ENCODE measurements around the gene EME2.
A peak's percentile ranks its signal among the peaks of the same experiment; 100 is the strongest.

Gene EME2

DNA sequence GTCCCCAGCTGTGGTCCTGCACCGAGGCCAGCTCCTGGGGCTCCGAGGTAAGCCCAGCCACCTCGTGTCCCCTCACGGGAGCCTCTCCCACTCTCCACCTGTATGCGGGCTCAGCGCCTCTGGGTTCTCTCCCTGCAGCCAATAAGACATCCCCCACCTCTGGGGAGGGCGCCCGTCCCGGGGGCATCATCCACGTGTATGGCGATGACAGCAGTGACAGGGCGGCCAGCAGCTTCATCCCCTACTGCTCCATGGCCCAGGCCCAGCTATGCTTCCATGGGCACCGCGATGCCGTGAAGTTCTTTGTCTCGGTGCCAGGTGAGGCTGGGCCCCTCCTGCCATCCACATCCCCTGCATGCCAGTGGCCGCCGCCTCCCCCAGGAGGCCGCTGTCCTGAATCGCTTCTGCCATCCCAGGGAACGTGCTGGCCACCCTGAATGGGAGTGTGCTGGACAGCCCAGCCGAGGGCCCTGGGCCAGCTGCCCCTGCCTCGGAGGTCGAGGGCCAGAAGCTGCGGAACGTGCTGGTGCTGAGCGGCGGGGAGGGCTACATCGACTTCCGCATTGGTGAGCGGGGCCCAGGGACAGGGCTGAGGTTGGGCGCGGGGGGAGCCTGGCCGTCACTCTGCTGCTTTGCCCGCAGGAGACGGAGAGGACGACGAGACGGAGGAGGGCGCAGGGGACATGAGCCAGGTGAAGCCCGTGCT, 4.4 kb upstream of the EME2 start:
- DNase-seq, result no peak

DNA sequence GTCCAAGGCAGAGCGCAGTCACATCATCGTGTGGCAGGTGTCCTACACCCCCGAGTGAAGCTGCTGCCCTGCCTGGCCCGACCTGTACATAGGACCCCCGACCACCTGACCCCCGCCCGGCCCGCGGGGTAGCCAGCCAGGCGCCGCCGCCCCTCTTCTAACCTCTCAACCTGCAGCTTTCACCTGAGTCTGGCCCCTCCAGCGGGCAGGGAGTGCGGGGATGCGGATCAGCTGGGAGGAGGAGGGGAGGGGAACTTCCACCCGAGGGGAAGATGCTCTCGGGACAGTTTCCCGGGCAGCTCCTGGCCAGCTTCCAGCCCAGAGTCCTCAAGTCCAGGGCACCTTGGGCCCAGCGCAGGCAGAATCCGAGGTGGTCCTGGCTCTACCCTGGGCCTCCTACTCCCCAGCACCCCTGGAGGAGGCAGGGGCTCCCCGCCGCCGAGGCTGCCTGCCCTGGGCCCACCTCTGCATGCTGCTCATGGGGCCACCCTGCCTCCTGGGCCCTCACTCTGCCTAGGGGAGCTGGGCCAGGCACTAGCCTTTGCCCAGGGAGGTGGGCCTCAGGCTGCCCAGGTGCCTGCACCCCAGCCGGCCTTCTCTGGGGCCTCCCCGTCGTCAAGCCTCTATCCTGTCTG, 3.7 kb upstream of the EME2 start:
- DNase-seq, result no peak

DNA sequence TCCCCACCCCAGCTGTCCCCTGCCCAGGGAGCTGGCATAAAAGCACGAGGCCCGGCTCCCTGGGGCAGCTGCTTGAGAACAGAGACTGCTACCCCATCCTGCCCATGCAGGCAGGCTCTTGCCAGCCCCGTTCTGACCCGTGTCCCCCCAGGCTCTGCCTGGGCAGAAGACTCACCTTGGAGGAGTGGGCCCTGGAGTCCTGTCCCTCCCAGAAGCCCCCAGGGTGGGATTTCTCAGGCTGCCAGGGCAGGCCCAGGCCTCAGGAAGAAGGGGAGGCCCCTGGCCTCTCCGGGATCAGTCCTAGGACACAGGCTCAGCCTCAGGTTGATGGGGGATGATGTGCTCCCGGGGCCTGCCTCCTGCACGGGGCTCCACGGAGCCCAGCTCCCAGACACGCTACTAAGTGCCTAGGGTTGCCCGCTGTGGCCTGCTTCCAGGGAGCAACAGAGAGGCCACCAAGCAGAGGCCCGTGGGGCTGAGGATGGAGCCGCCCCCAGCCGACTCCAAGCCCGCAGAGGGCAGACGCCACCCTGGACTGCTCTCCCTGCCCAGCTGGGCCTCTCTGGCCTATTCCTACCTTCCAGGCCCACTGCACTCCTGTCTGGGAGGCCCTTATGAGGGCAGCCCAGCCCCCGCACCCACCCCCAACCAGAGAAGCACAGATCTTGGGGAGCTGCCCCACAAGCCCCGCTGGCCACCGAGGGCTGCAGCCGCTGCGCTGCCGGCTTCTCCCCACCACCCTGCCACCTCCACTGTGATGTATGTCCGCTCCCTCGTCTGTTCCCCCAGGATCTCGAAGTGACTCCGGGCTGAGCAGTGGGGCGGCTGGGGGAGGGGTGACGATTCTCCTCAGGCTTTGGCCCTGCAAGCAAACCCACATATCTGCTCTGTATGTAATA, 3.0 kb upstream of the EME2 start:
- no peak for DNase-seq

DNA sequence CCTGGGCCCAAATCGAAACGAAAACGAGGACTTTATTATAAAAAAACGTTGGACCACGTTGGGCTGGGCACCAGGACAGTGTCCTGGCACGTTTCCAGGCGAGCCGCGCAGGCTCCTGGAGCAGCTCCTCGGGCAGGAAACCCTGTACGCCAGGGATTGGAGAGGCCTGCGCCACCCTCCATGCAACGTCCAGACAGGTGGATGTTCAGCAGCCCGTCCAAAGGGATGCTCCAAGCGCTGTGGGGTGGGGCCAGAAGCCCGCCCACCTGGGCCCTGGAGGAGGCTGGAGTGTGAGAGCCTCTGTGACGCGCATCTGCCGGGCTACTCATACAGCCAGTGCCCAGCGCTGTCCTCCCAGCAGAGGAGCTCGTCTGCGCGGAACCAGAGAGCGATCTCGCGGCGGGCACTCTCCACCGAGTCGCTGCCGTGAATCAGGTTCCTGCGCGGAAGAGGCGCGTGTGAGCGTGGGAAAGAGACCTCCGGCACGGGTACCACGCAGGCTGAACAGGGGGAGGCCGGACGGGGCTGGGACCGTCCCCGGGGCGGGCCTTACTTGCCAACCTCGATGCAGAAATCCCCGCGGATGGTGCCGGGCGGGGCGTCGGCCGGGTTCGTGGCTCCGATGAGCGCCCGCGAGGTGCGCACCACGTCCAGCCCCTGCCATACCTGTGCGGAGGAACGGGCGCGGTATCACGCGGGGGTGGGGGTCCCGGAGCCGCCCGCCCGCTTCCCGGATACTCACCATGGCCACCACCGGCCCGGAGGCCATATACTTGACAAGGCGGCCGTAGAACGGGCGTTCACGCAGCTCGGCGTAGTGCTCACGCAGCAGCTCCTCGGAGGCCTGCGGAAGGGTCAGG, 2.1 kb upstream of the EME2 start:
- peak; percentile 65 for DNase-seq

DNA sequence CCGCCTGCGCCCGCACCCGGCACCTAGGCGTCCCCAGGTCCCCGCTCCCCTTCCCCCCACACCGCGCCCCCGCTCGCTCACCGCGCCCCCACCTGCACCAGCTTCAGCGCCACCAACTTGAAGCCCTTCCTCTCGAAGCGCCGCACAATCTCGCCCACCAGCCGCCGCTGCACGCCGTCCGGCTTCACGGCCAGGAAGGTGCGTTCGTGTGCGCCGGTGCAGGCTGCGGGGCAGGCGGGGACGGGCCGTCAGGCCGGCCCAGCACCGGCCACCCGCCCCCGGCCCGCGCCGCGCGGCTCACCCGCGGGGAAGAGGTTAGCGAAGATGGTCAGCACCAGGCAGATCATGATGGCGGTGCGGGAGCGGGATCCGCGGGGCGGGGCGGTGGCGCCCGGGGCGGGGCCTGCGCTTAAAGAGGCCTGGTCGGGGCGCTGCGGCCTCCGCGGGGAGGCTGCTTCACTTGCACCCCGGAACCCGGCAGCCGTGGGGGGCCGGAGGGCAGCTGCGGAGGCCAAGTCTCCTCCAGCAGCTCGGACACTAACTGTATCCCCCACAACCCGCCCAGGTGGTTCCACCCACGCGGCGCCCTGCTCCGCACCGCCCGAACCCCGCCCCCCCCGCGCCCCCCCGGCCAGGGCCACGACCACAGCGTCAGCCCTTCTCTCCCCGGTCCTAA, 1.3 kb upstream of the EME2 start, which contains the start of gene NME3:
Gene NME3 (minus strand): TSS at position 356 of the 676 bp plus-strand sequence. CDS start 9 bp downstream, at position 347.
- DNase-seq, result peak; percentile 87

DNA sequence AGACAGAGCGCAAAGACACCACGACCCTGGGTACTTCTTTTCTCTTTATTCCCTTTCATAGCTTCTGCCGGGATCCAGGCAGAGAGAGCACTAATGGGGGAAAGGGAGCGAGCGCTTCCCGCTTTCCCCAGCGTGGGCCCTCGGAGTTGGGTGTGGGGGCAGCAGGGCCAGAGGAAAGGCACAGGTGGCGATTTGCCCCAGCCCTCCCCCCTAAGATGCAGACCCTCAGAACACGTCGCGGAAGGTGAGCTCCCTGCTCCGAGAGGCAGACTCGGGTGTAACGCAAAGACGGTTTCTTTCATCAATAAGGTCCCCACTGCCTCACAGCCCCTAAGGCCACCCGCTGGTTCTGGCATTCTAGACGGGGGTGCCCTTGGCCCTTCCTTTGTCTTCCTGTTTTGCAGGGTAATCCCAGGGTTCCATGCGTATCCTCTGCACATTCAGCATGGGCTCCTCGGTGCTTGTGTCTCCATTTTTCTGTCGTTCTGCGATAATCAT, 697 bp upstream of the EME2 start:
- DNase-seq, result no peak

DNA sequence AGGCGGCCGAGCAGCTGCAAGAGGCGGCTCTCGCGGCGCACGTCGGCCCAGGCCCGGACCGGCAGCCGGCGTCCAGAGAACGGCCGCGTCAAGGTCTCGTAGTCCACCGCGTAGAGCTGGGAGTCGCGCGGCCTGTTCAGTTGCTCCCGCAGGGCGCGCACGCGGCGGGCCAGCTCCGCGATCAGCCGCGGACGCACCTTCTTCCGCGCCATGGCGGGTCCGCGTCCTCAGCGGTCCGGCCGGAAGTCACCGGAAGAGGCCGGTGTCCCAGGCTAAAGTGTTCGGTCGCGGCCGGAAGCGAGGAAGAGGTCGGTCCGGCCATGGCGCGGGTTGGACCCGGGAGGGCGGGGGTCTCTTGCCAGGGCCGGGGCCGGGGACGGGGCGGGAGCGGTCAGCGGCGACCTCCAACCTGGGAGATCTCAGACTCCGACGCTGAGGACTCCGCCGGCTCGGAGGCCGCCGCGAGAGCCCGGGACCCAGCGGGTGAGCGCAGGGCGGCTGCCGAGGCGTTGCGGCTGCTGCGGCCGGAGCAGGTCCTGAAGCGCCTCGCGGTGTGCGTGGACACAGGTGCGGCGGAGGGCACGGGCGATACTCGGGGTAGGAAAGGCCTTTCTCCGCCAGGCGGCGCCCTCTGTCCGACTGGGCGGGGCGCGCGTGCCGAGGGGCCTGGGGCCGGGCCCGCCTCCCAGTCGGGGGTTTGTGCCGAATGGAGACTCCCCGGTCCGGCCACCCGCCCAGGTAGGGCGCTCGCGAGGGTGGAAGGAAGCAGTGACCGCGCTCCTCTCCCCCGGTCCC, 495 bp downstream of the EME2 start, which contains the start of gene MRPS34:
Gene MRPS34 (minus strand): TSS at position 227 of the 795 bp plus-strand sequence. CDS start 15 bp downstream, at position 212.
- peak; percentile 87 for DNase-seq

DNA sequence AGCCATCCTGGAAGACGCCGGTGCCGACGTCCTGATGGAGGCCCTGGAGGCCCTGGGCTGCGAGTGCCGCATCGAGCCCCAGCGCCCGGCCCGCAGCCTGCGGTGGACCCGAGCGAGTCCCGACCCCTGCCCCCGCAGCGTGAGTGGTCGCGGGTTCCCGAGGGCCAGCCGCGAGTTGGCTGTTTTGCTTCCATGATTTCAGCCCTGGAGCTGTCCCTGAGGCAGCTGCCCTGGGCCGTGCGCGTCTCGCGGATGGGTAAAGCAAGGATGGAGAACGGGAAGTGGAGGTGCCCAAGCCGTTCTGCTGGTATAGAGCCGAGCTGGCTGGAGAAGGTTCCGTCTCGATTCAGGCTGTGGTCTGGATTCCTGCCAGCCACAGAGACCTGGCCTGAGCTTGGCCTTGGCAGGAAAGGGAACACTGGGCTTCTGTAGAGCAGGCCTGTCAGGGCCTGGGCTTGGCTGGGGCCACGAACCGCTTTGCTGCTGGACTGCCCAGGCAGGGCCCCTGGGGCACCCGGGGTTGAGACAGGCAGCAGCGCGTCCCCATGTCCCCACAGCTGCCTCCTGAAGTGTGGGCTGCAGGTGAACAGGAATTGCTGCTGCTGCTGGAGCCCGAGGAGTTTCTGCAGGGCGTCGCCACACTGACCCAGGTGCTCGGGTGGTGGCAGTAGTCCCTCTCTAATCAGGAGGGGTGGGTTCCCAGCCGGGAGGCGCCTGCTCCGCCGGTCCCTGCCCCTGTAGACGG, 1.3 kb downstream of the EME2 start:
- peak; percentile 34 for DNase-seq

DNA sequence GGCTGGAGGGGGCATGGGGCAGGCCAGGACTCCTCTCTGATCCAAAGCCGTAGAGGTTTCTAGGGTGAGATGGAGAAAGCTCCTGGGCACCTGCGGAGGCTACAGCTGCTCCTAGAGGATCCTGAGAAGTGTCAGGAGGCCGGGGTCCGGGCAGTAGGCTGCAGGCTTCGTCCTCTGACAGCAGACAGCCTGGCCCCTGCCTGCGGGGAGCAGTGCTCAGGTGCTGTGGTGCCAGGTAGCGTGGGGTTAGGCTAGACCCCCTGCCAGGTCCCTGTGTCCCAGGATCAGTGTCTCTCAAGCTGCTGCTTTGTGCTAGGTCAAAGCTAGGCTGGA, 1.8 kb downstream of the EME2 start:
- no peak for DNase-seq

DNA sequence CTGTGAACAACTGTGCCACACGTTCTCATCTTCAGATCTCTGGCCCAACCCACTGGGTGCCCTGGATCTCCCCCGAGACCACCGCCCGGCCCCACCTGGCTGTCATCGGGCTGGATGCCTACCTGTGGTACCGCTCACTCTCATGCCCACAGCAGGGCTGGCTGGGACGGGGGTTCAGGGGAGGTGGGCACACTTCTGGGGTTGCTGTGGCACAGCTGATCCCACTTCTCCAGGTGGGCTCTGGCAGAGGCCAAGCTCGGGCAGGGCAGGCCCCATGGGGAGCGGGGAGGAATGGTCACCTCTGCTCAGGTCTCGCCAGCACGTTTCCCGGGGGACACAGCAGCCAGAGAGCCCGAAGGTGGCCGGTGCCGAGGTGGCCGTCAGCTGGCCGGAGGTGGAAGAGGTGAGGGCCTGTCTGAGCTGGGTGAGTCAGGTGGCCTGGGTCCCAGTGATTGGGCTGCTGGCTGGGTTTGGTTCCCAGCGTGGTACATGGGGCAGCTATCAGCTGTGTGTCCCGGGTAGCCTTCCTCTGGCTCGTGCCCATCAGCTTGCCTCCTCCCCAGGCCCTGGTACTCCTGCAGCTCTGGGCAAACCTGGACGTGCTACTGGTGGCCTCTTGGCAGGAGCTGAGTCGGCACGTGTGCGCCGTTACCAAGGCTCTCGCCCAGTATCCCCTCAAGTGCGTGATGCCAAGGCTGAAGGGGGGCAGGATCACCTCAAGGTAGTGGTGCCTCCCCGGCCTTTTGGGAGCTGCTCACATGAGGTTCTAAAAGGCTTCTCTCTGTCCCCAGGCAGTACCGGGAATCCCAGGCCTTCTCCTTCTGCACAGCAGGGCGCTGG, 2.6 kb downstream of the EME2 start:
- DNase-seq, result no peak

DNA sequence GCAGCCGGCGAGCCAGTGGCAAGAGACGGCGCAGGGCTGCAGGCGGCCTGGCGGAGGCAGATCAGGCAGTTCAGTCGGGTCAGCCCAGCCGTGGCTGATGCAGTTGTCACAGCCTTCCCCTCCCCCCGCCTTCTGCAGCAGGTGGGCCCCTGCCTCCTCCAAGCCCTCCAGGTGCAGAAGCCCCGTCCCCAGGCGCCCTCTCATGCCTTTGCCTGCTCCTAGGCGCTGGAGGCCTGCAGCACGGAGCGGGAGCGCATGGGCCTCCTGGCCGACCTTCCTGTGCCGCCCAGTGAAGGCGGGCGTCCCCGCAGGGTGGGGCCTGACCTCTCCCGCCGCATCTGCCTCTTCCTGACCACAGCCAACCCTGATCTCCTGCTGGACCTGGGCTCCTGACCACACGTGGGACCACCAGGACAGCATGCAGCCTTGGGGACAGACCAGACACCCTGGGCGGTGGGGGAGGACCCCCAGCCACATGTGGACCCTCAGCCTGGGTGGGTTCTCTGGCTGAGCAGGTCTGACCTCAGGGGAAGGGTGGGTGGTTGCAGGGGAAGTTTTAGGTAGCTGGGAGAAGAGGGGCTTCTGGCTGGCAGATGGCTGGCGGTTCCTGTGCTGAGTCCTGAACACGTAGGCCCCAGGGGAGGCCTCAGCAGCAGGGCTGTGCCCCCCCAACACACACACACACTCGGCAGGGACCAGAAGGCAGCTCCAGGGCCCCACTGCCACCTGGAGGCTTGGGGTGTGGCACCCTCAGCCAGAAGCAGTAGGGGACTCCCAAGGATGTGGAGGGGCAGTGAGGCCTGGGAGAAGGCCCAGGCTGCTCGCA, 3.4 kb downstream of the EME2 start:
- no peak for DNase-seq

DNA sequence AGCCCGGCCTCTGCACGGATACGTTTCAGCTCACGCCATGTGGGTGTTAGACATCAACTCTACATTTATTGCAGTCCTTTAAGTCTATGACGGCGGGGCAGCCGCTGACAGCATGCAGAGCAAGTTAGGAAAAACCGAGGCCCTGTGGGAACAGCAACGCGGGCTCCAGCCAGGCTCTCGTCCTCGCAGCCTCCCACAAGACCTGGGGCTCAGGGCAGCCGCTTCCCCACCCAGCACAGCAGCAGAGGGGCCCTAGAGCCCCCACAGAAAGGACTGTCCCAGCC, 4.0 kb downstream of the EME2 start:
- no peak for DNase-seq

DNA sequence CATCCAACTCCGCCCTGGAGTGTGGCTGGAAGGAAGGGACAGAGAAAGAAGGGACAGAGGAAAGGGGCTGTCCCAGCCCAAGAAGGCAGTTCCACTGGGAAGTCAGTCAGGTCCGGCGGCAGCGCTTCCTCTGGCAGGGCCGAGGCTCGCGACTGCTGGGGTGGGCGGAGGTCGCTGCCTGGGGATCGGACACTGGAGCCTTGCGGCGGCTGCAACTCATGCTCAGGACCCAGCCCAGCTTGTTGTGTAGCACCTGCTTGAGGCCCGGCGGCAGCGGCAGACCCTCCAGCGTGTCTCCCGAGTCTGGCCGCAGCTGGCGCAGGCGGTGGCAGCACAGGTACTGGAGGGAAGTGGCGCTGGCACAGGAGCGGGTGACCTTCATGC, 4.4 kb downstream of the EME2 start:
- DNase-seq, result no peak

DNA sequence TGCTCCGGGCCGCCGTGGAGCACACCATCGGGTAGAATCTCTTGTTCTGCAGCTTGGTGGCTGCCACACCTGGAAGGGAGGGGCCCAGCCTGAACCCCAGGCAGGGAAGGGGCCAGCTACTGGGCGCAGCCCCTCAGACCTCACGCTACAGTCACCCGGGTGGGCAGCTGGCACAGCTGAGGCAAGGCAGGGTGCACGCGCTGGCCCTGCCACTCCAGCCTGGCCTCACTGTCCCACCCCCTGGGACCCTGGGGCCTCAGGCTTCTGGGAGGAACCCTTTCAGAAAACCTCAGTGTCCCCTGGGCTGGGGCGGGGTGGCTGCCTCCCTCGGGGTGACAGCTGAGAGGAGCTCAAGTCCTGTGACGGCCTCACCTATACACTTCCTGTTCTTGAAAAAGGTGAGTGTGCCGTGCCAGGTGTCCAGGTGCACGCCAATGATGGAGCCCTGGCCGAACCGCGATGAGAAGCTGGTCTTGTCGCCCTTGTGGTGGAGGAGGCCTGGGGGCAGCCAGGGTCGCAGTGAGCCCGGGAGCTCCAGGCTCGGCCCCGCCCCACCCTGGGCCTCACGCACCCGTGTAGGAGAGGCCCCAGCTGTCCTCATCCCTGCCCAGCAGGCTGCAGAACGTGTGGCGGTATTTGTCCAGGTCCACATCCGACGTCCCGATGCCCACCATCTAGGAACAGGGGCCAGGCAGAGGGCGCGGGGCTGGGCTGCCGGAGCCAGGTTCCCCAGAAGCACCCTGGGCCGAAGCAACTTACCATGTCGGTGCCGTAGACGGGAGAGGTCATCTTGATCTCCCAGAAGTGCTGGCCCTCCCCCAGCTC, 5.0 kb downstream of the EME2 start:
- no peak for DNase-seq

DNA sequence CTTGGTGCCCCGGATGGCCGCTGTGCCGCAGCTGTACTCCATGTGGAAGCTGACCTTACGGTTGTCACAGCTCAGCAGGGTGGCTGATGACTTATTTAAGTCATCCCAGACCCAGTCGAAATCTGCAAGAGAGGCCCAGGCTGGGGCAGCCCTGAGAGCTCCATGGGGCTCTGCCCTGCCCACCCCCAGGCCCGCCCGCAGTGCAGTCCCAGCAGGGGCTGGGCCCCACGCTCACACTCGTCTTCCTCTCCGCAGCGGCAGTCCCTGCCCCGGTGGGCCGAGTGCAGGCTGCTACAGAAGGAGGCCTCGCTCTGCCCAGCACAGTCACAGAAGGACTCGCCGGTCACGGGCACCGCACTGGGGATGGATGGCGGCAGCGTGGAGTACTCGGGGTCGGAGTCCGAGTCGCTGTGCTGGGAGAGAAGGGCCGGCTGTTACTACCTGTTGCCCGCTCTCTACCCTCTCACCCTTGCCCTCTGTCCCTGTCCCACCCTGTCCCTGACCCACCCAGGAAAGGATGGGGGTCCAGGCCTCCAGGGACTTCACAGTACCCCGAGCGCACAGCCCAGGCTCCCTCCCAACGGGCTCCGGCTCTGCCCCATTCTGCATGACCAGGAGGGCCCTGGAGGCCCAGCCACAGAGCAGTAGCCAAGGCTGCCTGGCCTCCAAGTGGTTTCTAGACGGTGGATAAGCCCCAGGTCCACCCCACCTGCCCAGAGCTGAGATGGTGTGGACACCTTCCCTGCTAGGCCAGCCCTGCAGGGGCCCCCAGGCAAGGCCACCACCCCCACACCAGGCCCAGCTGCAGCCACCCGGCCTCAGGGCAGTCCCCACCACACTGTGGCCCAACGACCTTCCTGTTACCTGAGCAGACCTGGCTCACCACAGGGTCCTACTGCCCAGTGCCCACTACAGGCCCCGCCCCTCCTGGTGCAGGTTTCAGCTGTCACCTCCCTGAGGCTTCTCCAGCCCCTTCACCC, 5.9 kb downstream of the EME2 start:
- DNase-seq, result no peak

DNA sequence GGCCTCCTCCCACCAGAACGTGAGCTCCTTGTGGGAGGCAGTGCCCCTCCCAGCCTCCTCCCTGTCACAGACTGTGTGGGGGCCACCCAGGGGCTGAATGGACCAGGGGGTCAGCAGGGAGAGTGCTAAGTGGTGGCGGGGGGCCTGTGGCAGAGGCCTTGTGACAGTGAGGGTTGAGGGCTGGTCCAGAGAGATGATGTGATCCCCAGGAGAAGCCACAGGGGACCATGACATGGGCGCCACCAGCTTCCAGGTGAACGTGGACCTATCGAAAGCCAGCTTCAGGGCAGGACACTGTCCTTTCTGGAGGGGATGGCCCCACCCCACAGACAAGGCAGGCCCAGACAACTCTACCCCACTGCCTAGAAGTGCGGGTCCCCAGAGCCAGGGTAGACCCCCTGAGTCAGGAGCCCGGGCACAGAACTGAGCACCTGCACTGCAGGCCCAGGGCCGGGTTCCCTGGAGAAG, 6.7 kb downstream of the EME2 start:
- DNase-seq, result no peak
